GM21529 (cell line): ENCODE data around the gene ADGRF3.
"Not testable (repeated sequence)": the region's sequence is repeated elsewhere in the genome, so short reads cannot be mapped to it uniquely, and the experiment has no call there.

Source experiments
- ATAC-seq: cut with Tn5 transposase; IDR thresholded peaks from one replicate; pipeline ENCODE4 v1.9.1; 2021; ENCODE audit not compliant: unreplicated experiment

The ADGRF3 gene

GRCh38 chr2:26351375-26352090 is 4.9 kb upstream of the ADGRF3 start:
- ATAC-seq, result no peak

GRCh38 chr2:26349690-26350089 is 3.1 kb upstream of the ADGRF3 start:
- no peak for ATAC-seq

GRCh38 chr2:26347286-26347865 is 787 bp upstream of the ADGRF3 start:
- ATAC-seq, result no peak

GRCh38 chr2:26345545-26346453 is 790 bp downstream of the ADGRF3 start, which contains the start of gene SELENOI:
Gene SELENOI, plus strand, starts transcription at chr2:26346143. Its CDS starts 90 bp downstream, at chr2:26346233.
- ATAC-seq, result peak; percentile 94

- no peak for ATAC-seq
These were observed 1.4 kb downstream of the ADGRF3 start for GRCh38 chr2:26345283-26345544.

GRCh38 chr2:26344581-26345282 is 1.9 kb downstream of the ADGRF3 start:
- no peak for ATAC-seq

GRCh38 chr2:26340831-26341230 is 5.8 kb downstream of the ADGRF3 start:
- ATAC-seq, result no peak

- ATAC-seq, result no peak
These were observed 9.3 kb downstream of the ADGRF3 start for GRCh38 chr2:26337298-26337697.

- no peak for ATAC-seq
These were observed 9.9 kb downstream of the ADGRF3 start for GRCh38 chr2:26336719-26337118.

GRCh38 chr2:26335231-26335630 is 11.4 kb downstream of the ADGRF3 start:
- ATAC-seq, result no peak

- no peak for ATAC-seq
These were observed 13.3 kb downstream of the ADGRF3 start for GRCh38 chr2:26333293-26333692.

GRCh38 chr2:26331321-26331720 is 15.3 kb downstream of the ADGRF3 start:
- not testable (repeated sequence) for ATAC-seq

GRCh38 chr2:26330604-26331003 is 16.0 kb downstream of the ADGRF3 start:
- ATAC-seq, result no peak

GRCh38 chr2:26330114-26330549 is 16.5 kb downstream of the ADGRF3 start:
- ATAC-seq, result peak; percentile 83

GRCh38 chr2:26329083-26329482 is 17.5 kb downstream of the ADGRF3 start:
- ATAC-seq, result not testable (repeated sequence)

- no peak for ATAC-seq
These were observed 19.0 kb downstream of the ADGRF3 start for GRCh38 chr2:26327291-26328272.

- no peak for ATAC-seq
These were observed 20.1 kb downstream of the ADGRF3 start for GRCh38 chr2:26326514-26326913.

GRCh38 chr2:26325851-26326250 is 20.7 kb downstream of the ADGRF3 start:
- no peak for ATAC-seq

GRCh38 chr2:26324903-26325302 is 21.7 kb downstream of the ADGRF3 start:
- ATAC-seq, result no peak

GRCh38 chr2:26324479-26324878 is 22.1 kb downstream of the ADGRF3 start:
- not testable (repeated sequence) for ATAC-seq
